GM21367 (cell line): Measurements from ENCODE around the gene BBS9.
"Not testable (repeated sequence)": the region's sequence is repeated elsewhere in the genome, so short reads cannot be mapped to it uniquely, and the experiment has no call there.

Experiments used
- ATAC-seq: cut with Tn5 transposase; IDR thresholded peaks from one replicate; pipeline ENCODE4 v1.9.1; 2021; ENCODE audit not compliant: unreplicated experiment

BBS9 gene

GRCh38 chr7:33485747-33486493, 356.6 kb downstream of the BBS9 start:
- ATAC-seq = no peak

DNA sequence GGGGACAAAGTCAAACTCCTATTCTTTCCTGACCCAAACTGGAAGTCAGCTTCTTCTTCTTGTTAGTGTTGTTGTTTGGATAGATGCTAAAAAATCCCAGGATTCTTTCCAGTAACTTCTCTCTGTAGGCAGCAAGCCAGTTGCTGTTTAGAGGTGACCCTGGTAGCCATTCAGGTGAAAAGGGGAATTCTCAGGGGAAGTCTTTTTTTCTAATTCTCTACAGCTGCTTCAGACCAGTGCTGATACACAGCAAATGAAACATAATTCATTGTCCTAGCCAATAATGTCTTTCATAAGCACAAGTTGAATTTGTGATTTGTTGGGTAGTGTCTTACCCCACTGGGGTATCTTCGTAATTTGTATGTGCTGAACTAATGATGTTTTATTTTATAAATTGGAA, 357.3 kb downstream of the BBS9 start:
- no peak for ATAC-seq

- ATAC-seq = peak; percentile 59
Observed at GRCh38 chr7:33487998-33488682, 358.8 kb downstream of the BBS9 start.

DNA sequence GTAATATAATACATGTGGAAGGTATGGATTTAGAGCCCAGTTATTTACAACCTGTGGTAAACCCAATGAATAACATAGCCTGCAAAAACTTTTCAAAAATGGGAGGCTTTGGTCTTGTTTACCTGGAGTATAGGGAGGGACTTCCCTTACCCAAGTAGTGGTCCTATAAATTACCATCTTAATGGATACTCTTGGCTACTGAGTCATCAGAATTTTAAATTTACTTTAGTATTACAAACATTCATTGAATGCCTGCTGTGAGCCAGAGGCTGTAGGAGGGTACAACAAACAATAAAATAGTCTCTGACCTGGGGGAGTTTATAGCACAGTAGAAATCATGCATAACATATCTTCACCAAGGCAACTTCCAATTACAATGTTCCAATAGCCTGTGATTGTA, 365.1 kb downstream of the BBS9 start:
- no peak for ATAC-seq

GRCh38 chr7:33495207-33495606, 365.8 kb downstream of the BBS9 start:
- ATAC-seq = no peak

DNA sequence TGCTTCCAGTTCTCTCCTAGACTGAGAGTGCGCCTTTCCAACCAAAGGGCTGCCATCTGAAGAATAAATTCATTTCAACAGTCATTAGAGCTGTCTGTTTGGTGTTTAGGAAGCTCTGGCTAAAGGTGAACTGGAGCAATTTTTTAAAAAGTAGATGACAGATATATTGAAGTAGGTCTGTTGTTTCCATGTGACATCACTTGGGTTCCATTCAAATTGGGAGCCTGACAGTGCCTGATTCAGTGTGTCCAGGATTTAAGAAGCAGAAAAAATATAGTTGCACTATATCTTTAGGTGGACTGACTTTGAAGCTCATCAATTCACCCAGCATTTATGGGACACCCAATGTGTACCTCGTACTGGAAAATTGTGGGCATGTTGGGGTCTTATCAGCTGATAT, 367.7 kb downstream of the BBS9 start:
- ATAC-seq = no peak

- no peak for ATAC-seq
Observed at GRCh38 chr7:33500703-33501701, 371.6 kb downstream of the BBS9 start.

- ATAC-seq = no peak
Observed at GRCh38 chr7:33503014-33503413, 373.6 kb downstream of the BBS9 start.

DNA sequence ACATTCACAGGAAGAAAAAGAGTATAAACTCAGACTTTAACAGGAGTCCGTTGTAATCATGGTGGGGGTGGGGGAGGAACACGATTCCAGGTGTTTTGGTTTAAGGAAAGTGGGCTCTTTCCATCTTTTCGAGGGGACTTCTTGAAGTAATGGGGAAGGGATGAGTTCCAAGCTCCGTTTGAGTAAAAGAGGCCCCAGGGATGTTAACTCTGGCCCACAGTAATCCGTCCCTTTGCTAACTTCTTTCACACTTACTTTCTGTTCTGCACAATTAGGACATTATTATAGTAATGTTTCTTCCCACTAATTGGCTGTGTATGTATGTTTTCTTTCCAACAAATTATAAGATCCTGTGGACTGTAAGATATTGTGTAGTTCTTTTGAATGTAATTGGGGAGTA, 374.4 kb downstream of the BBS9 start:
- ATAC-seq = no peak

DNA sequence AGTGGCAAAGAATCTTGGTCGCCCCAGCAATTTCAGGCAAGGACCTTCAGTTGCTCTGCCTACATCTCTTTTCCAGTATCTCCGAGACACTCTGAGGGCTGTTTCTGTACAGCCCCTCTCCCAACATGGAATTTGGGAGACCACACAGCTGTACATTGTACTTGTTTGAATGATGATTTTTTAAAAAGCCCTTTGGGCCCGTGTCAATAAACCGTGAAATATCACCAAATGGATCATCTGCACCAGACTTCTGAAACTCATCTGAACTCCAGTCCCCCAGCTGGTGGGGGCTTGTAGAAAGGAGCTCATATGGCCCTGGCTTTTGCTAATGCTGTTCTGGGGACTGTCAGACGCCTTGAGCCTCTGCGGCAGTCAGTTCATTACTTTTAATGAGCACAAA, 374.9 kb downstream of the BBS9 start:
- no peak for ATAC-seq

GRCh38 chr7:33509206-33509605, 379.8 kb downstream of the BBS9 start:
- ATAC-seq = no peak

GRCh38 chr7:33511778-33512177, 382.4 kb downstream of the BBS9 start:
- no peak for ATAC-seq

- no peak for ATAC-seq
Observed at GRCh38 chr7:33516568-33516967, 387.2 kb downstream of the BBS9 start.

DNA sequence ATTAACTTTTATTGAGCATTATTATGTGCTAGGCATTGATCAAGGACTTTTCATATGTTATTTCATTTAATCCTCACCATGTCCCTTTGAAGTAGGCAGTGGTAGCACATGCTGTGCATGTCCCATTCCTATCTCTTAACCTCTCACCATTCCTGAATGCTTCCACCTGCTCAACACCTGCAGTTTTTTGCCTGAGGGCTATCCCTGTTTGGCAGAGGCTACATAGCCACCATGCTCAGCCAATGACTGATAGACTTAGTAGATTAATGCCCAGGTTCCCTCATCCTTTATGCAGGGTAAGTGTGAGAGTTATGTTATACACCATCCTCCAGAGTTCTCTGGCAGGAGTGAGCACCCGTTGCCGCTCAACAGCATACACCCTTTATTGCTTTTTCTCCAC, 387.8 kb downstream of the BBS9 start:
- no peak for ATAC-seq

GRCh38 chr7:33527008-33527407, 397.6 kb downstream of the BBS9 start:
- not testable (repeated sequence) for ATAC-seq

DNA sequence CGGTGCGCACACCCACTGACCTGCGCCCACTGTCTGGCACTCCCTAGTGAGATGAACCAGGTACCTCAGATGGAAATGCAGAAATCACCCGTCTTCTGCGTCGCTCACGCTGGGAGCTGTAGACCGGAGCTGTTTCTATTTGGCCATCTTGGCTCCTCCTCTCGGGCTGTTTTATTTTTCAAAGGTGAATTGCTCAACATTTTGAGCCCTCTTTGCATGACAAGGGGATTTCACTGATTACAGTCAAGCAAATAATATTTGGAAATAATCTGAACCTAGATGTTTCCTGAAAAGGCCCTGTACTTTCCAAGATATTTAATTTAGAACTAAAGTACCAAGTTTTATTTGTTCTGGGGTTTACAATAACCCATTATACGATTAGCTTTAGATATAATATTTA, 398.2 kb downstream of the BBS9 start:
- not testable (repeated sequence) for ATAC-seq

DNA sequence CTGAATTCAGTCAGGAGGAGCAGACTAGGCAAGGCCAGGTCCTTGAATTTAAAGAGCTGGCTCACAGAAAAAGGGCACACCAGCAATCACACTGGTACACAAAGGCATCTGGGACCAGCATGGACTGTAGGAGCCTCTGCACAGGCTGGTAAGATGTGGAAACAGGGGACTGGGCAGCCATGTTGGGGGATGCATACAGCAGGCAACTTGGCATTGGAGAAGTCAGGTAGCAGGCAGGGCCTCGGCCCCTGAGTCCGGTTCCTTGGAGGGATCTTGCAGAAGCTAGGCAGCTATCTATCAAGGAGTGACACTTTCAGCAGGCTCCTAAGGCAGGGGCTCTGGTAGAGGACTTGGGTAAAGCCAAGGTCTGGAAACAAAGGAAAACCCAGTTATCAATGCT, 399.7 kb downstream of the BBS9 start:
- no peak for ATAC-seq

- ATAC-seq = no peak
Observed at GRCh38 chr7:33530664-33531063, 401.3 kb downstream of the BBS9 start.

- no peak for ATAC-seq
Observed at GRCh38 chr7:33531888-33532287, 402.5 kb downstream of the BBS9 start.

GRCh38 chr7:33534833-33535232, 405.5 kb downstream of the BBS9 start:
- ATAC-seq = no peak

GRCh38 chr7:33535989-33536388, 406.6 kb downstream of the BBS9 start:
- ATAC-seq = no peak
